Keratinocyte (primary cell): Measurements from ENCODE around the gene GNMT.

Experiments
- CTCF ChIP-seq, 3 experiments: IDR thresholded peaks in 1 of 3; conservative IDR thresholded peaks in 1 of 3; optimal IDR thresholded peaks in 1 of 3; 2 replicates in 2 of 3; 3 replicates in 1 of 3; pipeline versions ENCODE3 to v1.5.1; 2011; ENCODE audit warnings: low read length in 3 of 3, mild to moderate bottlenecking in 3 of 3, moderate library complexity in 2 of 3, control low read depth in 1 of 3, inconsistent platforms in 1 of 3; ENCODE audit not compliant: insufficient read depth in 2 of 3; ENCODE audit errors: extremely low read depth in 1 of 3
- EZH2 ChIP-seq: IDR thresholded peaks from one replicate; pipeline ENCODE4 v1.6.1; 2012; ENCODE audit warnings: inconsistent platforms, mild to moderate bottlenecking, low read length, moderate library complexity

- TF ChIP-seq CTCF (optimal IDR thresholded peaks at IDR 0.05 in 1 of 3, IDR thresholded peaks at IDR 0.05 in 1 of 3, conservative IDR thresholded peaks at IDR 0.05 in 1 of 3; ENCODE audit: extremely low read depth in 1 of 3, insufficient read depth in 2 of 3, low read length in 3 of 3) (no peak), EZH2 (no peak)
These were observed 20.8 kb upstream of the GNMT start for GRCh38 chr6:42939810-42940167.
